Stimulated activated CD8-positive, alpha-beta memory T cell treated with anti-CD3 and anti-CD28 coated beads, Interleukin-7, amount 100 ng/mL, for 48 hours (primary cell): Measurements from ENCODE around the gene HMGN3.
A peak's percentile ranks its signal among the peaks of the same experiment; 100 is the strongest.

Experiments
- DNase-seq, 2 donors: peaks; one replicate each; pipeline ENCODE4 v3.0.0-alpha.2; 2020; ENCODE audit warnings: low read depth in 1 of 2; ENCODE audit errors: extremely low read depth in 1 of 2

Gene HMGN3

GRCh38 chr6:79233611-79234149 lies 802 bp downstream of the HMGN3 start:
- DNase-seq, result peak; percentile 56 to 57

- no peak for DNase-seq
These were observed 1.6 kb downstream of the HMGN3 start for GRCh38 chr6:79232696-79233462.

- no peak for DNase-seq
These were observed 2.8 kb downstream of the HMGN3 start for GRCh38 chr6:79231666-79232065.

- DNase-seq, result no peak
These were observed 3.4 kb downstream of the HMGN3 start for GRCh38 chr6:79231101-79231500.

- DNase-seq, result no peak
These were observed 4.3 kb downstream of the HMGN3 start for GRCh38 chr6:79230149-79230548.

- DNase-seq, result no peak
These were observed 7.0 kb downstream of the HMGN3 start for GRCh38 chr6:79227445-79227844.

- DNase-seq, result no peak
These were observed 7.8 kb downstream of the HMGN3 start for GRCh38 chr6:79226660-79227059.

- DNase-seq, result no peak
These were observed 8.5 kb downstream of the HMGN3 start for GRCh38 chr6:79225717-79226599.

- DNase-seq, result no peak
These were observed 10.7 kb downstream of the HMGN3 start for GRCh38 chr6:79223611-79224404.

GRCh38 chr6:79215213-79215824 lies 19.2 kb downstream of the HMGN3 start:
- no peak for DNase-seq

GRCh38 chr6:79212859-79213258 lies 21.6 kb downstream of the HMGN3 start:
- DNase-seq, result no peak

- DNase-seq, result no peak
These were observed 25.7 kb downstream of the HMGN3 start for GRCh38 chr6:79208816-79209215.

GRCh38 chr6:79203753-79204253 lies 30.7 kb downstream of the HMGN3 start:
- DNase-seq, result no peak

- DNase-seq, result no peak
These were observed 31.9 kb downstream of the HMGN3 start for GRCh38 chr6:79202556-79202955.

GRCh38 chr6:79201983-79202382 lies 32.5 kb downstream of the HMGN3 start:
- no peak for DNase-seq

- DNase-seq, result no peak
These were observed 33.3 kb downstream of the HMGN3 start for GRCh38 chr6:79201143-79201542.

GRCh38 chr6:79196912-79197311 lies 37.6 kb downstream of the HMGN3 start:
- no peak for DNase-seq

- no peak for DNase-seq
These were observed 40.5 kb downstream of the HMGN3 start for GRCh38 chr6:79193971-79194370.

GRCh38 chr6:79189760-79190350 lies 44.6 kb downstream of the HMGN3 start:
- DNase-seq, result no peak

- no peak for DNase-seq
These were observed 45.5 kb downstream of the HMGN3 start for GRCh38 chr6:79188885-79189480.
